Measurements from ENCODE around the gene ZEB2. TPM values are rescaled to one million over a fixed set of nuclear protein-coding genes. Genes with fewer than 3 reads are reported as not detected.

The ZEB2 gene
- total RNA-seq, 8 experiments from 2014 or later, result 25.8 to 80.4 (median 52.3) TPM

GRCh38 chr2:144381716-144382115 lies 138.2 kb downstream of the ZEB2 start:
- 57 to 100% (median 83%) methylated on average over 1 to 2 of the region's 2 CpGs; no CpG with 5 or more reads in 1 of the 10 experiments for WGBS, 10 experiments
- in situ Hi-C loops (cut with MboI; ENCODE audit: low pct_unique_long_range_greater_than_20kb in 2 of 9, low sequenced_read_pairs in 9 of 9, unreplicated experiment in 9 of 9), result no loop called here
- Histone ChIP-seq H3K4me3 (no peak overlapping the region), H3K27ac (no peak overlapping the region), H3K4me1 (replicated peaks in 1 of 2) (peaks cover 0 to 4% of the 10 kb centered on the region in 2 donors)
- ATAC-seq (replicated peaks in 6 of 8), result no peak

DNA sequence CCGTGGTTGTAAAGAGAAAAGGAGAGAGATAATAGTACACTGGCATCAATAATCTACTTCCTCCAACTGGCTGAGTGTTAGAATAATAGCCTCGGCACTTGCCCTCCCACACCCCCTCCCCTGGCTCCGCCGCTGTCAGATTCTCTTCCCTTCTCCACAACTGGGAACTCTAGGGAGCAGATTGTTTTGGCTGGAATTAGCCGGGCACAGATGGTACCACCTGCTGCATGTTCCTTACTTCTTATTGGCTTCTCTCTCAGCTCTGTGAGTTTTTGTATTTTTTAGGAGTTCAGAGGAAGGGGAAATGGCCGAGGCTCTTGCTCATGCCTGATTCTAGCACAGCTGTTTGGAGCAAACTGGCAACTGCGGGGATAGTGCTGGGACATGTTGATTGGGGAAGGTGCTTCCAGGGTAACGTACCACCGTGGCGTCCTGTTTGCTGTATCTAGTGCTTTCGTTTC lies 140.0 kb downstream of the ZEB2 start:
- H3K4me3 ChIP-seq, result no peak overlapping the region
- WGBS, 10 experiments, result 0 to 81% (median 67%) methylated on average over 1 to 7 of the region's 11 CpGs; no CpG with 5 or more reads in 1 of the 10 experiments
- H3K4me1 ChIP-seq (replicated peaks in 1 of 2), result peaks cover 0 to 4% of the 10 kb centered on the region in 2 donors
- ATAC-seq (replicated peaks in 6 of 8), result peak in 3 of 8 experiments; percentile 11 to 39 (median 21)
- no peak overlapping the region for H3K27ac ChIP-seq
- in situ Hi-C loops (cut with MboI; ENCODE audit: low pct_unique_long_range_greater_than_20kb in 2 of 9, low sequenced_read_pairs in 9 of 9, unreplicated experiment in 9 of 9), result no loop called here

DNA sequence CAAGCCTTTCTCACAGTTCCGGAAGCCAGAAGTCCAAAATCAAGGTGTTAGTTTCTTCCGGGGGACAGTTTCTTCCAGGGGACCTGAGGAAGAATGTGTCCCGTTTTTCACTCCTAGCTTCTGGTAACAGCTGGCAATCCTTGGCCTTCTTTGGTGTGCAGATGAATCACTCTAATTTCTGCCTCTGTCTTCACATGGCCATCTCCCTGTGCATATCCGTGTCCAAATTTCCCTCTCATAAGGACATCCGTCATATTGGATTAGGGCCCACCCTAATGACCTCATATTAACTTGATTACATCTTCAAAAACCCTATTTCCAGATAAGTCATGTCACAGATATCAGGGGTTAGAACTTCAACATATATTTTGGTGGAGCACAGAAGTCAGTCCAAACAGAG lies 141.4 kb downstream of the ZEB2 start:
- ATAC-seq (replicated peaks in 6 of 8), result peak in 2 of 8 experiments; percentile 72 to 79
- no peak overlapping the region for H3K27ac ChIP-seq
- in situ Hi-C loops (cut with MboI; ENCODE audit: low pct_unique_long_range_greater_than_20kb in 2 of 9, low sequenced_read_pairs in 9 of 9, unreplicated experiment in 9 of 9), result no loop called here
- H3K4me1 ChIP-seq (replicated peaks in 1 of 2), result peaks cover 0 to 13% of the 10 kb centered on the region in 2 donors
- H3K4me3 ChIP-seq, result no peak overlapping the region
- 0 to 100% (median 98%) methylated on average over 1 to 5 of the region's 5 CpGs; no CpG with 5 or more reads in 2 of the 10 experiments for WGBS, 10 experiments

DNA sequence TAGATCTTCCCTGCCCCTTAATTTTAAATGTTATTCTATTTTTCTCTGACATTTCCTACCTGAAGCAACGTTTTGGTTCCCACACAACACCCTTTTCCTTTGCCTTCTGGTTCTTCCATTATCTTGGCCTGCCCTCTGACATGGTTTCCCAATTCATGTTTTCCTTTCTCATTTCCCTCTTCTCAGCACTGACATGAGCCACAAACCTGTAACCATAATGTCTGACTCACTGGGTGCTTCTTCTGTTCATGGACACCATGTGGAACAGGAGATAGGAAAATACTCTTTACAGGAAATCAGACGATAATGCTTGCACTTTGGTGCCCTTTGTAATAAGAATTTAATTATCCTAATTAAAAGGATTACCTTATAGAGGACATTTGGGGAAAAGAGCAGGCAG lies 142.0 kb downstream of the ZEB2 start:
- peak in 1 of 8 experiments; percentile 9 for ATAC-seq (replicated peaks in 6 of 8)
- WGBS, 10 experiments, result 23 to 92% (median 62%) methylated on average over 1 to 2 of the region's 2 CpGs; no CpG with 5 or more reads in 2 of the 10 experiments

GRCh38 chr2:144376926-144377325 lies 143.0 kb downstream of the ZEB2 start:
- H3K4me3 ChIP-seq, result no peak overlapping the region
- H3K4me1 ChIP-seq (replicated peaks in 1 of 2), result peaks cover 0 to 13% of the 10 kb centered on the region in 2 donors
- WGBS, 10 experiments, result 20 to 100% (median 78%) methylated on average over 1 to 2 of the region's 2 CpGs; no CpG with 5 or more reads in 2 of the 10 experiments
- no peak overlapping the region for H3K27ac ChIP-seq
- in situ Hi-C loops (cut with MboI; ENCODE audit: low pct_unique_long_range_greater_than_20kb in 2 of 9, low sequenced_read_pairs in 9 of 9, unreplicated experiment in 9 of 9), result no loop called here
- ATAC-seq (replicated peaks in 6 of 8), result no peak

More for the DNA sequence above, 142.0 kb downstream of the ZEB2 start:
- in situ Hi-C loops (cut with MboI; ENCODE audit: low pct_unique_long_range_greater_than_20kb in 2 of 9, low sequenced_read_pairs in 9 of 9, unreplicated experiment in 9 of 9), result no loop called here
- H3K27ac ChIP-seq, result no peak overlapping the region
- H3K4me3 ChIP-seq, result no peak overlapping the region
- H3K4me1 ChIP-seq (replicated peaks in 1 of 2), result peaks cover 0 to 13% of the 10 kb centered on the region in 2 donors

GRCh38 chr2:144376460-144376859 lies 143.5 kb downstream of the ZEB2 start:
- in situ Hi-C loops (cut with MboI; ENCODE audit: low pct_unique_long_range_greater_than_20kb in 2 of 9, low sequenced_read_pairs in 9 of 9, unreplicated experiment in 9 of 9), result no loop called here
- Histone ChIP-seq H3K4me3 (no peak overlapping the region), H3K27ac (no peak overlapping the region), H3K4me1 (replicated peaks in 1 of 2) (peaks cover 0 to 13% of the 10 kb centered on the region in 2 donors)
- WGBS, 10 experiments, result 79 to 100% (median 100%) methylated on average over 1 to 2 of the region's 2 CpGs; no CpG with 5 or more reads in 3 of the 10 experiments
- ATAC-seq (replicated peaks in 6 of 8), result no peak

DNA sequence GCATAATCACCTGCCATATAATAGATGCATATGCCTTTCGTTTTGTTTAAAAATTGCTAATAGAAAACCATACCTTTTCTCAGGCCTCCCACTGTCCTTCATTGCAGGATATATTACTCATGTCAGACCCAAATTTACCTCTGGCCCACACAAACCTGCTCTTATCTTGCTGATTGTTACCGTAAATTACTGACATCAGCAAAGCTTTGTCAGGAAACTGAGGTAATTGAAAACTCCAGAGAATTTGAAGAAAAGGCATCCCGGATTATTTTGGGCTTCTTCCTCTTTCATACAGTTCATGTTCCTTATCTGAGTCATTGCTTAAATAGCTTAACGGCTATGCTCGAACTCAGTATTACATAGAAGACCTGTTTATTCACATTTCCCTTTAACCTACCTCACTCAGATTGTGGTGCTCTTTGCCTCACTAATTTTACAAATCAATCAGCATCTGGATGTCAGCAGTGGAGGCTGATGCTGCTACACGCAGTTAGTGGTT lies 145.7 kb downstream of the ZEB2 start:
- no peak overlapping the region for H3K4me3 ChIP-seq
- peaks cover 0 to 13% of the 10 kb centered on the region in 2 donors for H3K4me1 ChIP-seq (replicated peaks in 1 of 2)
- in situ Hi-C loops (cut with MboI; ENCODE audit: low pct_unique_long_range_greater_than_20kb in 2 of 9, low sequenced_read_pairs in 9 of 9, unreplicated experiment in 9 of 9), result no loop called here
- peak in 1 of 8 experiments; percentile 39 for ATAC-seq (replicated peaks in 6 of 8)
- no peak overlapping the region for H3K27ac ChIP-seq
- 49 to 88% (median 77%) methylated on average over 1 to 6 of the region's 6 CpGs; no CpG with 5 or more reads in 1 of the 10 experiments for WGBS, 10 experiments

DNA sequence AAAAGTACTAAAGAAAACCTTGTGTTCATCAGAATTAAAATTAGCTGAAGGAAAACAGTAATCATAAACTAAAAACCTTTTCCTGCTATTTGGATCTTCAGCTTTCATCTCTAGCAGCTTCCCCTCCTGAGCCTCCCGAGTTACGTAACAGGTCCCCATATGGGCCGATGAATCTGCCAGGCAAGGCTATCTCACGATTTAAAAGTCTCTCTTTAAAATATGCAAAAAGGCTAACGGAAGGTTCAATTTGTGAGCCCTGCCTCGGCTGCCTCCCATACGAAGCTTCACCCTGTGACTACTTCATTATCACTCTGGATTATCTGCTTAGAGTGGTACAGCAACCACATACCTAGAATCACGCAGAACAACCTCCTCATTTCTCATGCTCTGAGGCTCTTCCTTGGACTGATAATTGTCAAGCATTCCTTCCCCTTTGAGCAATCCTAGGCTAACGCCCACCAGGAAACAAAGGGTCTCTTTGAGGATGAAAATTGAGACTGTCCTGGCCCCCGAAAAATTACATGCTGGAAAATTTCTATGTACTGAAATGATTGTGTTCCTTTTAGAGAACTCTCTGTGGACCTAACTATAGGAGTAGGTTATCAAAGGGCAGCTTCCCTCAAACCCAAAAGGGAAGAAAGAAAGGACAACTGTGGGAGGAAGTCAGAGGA lies 147.4 kb downstream of the ZEB2 start:
- WGBS, 10 experiments, result 1 to 87% (median 69%) methylated on average over 1 to 10 of the region's 10 CpGs
- peaks cover 0 to 9% of the 10 kb centered on the region in 2 donors for H3K4me1 ChIP-seq (replicated peaks in 1 of 2)
- no peak overlapping the region for H3K4me3 ChIP-seq
- no peak overlapping the region for H3K27ac ChIP-seq
- in situ Hi-C loops (cut with MboI; ENCODE audit: low pct_unique_long_range_greater_than_20kb in 2 of 9, low sequenced_read_pairs in 9 of 9, unreplicated experiment in 9 of 9), result no loop called here
- peak in 2 of 8 experiments; percentile 87 to 90 for ATAC-seq (replicated peaks in 6 of 8)

DNA sequence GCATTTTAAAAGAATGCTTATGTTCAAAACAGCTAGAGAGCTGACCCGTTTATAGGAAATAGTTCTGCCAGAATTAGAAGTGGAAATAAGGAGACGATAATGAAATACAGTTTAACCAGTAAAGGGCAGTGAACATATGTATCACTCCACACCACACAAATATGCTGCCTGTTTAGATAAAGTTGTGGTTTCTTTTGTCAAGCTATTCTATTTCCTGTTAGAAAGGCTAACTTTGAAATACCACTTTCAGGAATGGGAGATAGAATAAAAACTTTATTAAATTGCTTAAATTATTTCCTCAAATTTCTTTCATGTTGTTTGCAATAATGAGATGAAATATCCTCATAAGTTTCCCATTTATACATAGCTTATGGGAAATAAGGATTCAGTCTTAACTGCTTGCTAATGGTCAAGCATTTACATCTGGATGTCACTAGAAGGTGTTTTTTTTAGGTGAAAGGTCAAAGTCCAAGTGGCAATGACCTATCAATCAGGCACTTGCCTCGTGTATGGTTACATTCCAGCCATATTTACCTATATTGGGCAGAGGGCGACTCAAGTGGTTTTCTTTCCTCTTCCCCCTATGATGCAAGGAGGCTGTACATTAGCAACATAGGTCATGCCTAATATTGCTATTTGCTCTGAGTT lies 148.9 kb downstream of the ZEB2 start:
- Histone ChIP-seq H3K4me1 (replicated peaks in 1 of 2) (peaks cover 0 to 9% of the 10 kb centered on the region in 2 donors), H3K4me3 (no peak overlapping the region), H3K27ac (no peak overlapping the region)
- 33 to 100% (median 78%) methylated on average over 2 to 4 of the region's 4 CpGs for WGBS, 10 experiments
- no peak for ATAC-seq (replicated peaks in 6 of 8)
- in situ Hi-C loops (cut with MboI; ENCODE audit: low pct_unique_long_range_greater_than_20kb in 2 of 9, low sequenced_read_pairs in 9 of 9, unreplicated experiment in 9 of 9), result no loop called here

- Histone ChIP-seq H3K4me1 (replicated peaks in 1 of 2) (peaks cover 0 to 6% of the 10 kb centered on the region in 2 donors), H3K27ac (no peak overlapping the region), H3K4me3 (no peak overlapping the region)
- in situ Hi-C loops (cut with MboI; ENCODE audit: low pct_unique_long_range_greater_than_20kb in 2 of 9, low sequenced_read_pairs in 9 of 9, unreplicated experiment in 9 of 9), result no loop called here
- ATAC-seq (replicated peaks in 6 of 8), result no peak
Measured at GRCh38 chr2:144369416-144369815, 150.5 kb downstream of the ZEB2 start.

DNA sequence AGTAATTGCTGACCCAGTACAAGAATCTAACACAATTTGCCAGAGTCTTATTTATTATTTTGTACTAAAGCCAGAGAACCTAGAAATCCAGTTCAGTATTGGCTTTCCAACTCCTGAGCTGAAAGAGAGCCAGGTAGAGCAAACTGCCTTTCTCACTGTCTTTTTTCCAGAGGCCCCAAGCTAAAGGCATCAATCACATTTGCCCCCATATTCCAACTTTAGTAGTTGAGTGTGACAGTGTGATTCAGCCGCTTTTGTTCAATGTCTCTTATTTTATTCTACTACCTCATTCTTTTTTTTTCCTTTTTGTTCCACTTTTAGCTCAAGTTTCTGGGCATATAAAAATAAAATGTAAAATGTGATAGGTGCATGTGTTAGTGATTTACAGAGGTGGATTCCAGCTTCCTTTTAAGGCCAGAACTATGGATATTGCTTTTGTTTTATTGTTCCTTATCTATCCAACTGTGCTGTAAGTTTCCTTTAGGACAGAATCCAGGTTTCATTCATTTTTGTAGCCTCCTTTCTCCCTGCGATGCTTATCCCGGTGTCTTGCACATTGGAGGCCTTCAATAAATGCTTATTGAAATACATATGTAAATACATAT lies 153.0 kb downstream of the ZEB2 start:
- ATAC-seq (replicated peaks in 6 of 8), result no peak
- WGBS, 10 experiments, result 86 to 100% (median 97%) methylated on average over 1 to 3 of the region's 3 CpGs; no CpG with 5 or more reads in 1 of the 10 experiments
- Histone ChIP-seq H3K4me3 (no peak overlapping the region), H3K4me1 (replicated peaks in 1 of 2) (no peaks in the 10 kb centered on the region), H3K27ac (no peak overlapping the region)
- in situ Hi-C loops (cut with MboI; ENCODE audit: low pct_unique_long_range_greater_than_20kb in 2 of 9, low sequenced_read_pairs in 9 of 9, unreplicated experiment in 9 of 9), result no loop called here

GRCh38 chr2:144364944-144365738 lies 154.8 kb downstream of the ZEB2 start:
- no peak overlapping the region for H3K27ac ChIP-seq
- ATAC-seq (replicated peaks in 6 of 8), result no peak
- no peak overlapping the region for H3K4me3 ChIP-seq
- no peaks in the 10 kb centered on the region for H3K4me1 ChIP-seq (replicated peaks in 1 of 2)
- WGBS, 10 experiments, result 56 to 93% (median 82%) methylated on average over 1 to 4 of the region's 4 CpGs; no CpG with 5 or more reads in 1 of the 10 experiments
- in situ Hi-C loops (cut with MboI; ENCODE audit: low pct_unique_long_range_greater_than_20kb in 2 of 9, low sequenced_read_pairs in 9 of 9, unreplicated experiment in 9 of 9), result no loop called here

All from motor neuron (in vitro differentiated cells).